Activated naive CD8-positive, alpha-beta T cell treated with anti-CD3 and anti-CD28 coated beads, Interleukin-2, amount 10 ng/mL, durations not matched to agents 7 days and 5 days (primary cell): ENCODE measurements around the gene GDPD5. TPM values are rescaled to one million over a fixed set of nuclear protein-coding genes. Genes with fewer than 3 reads are reported as not detected.

Experiments used
- ATAC-seq: fragments of 150-1000 bp; cut with Tn5 transposase; one replicate; pipeline ENCODE4 v1.10.0; 2021; ENCODE audit warnings: low read depth, moderate library complexity
- POLR2A ChIA-PET: fragments of 350-600 bp; sonication (Branson Sonifier 250); formaldehyde crosslinking; loops from one replicate; lab custom pipeline; 2021; ENCODE audit warnings: antibody characterized with exemption; lab: Charles Lee
- DNase-seq: peaks from one replicate; pipeline ENCODE4 v3.0.0; 2021
- H3K27ac Mint-ChIP-seq: one replicate; pipeline ENCODE4 v1.8.0; 2022; ENCODE audit warnings: mild to moderate bottlenecking, mixed read lengths
- H3K27me3 Mint-ChIP-seq: one replicate; pipeline ENCODE4 v1.8.0; 2022; ENCODE audit warnings: mild to moderate bottlenecking, moderate library complexity, mixed read lengths
- H3K36me3 Mint-ChIP-seq: one replicate; pipeline ENCODE4 v1.8.0; 2021; ENCODE audit warnings: mild to moderate bottlenecking, mixed read lengths
- H3K4me1 Mint-ChIP-seq: one replicate; pipeline ENCODE4 v1.8.0; 2021; ENCODE audit warnings: mixed read lengths
- H3K4me3 Mint-ChIP-seq: one replicate; pipeline ENCODE4 v1.8.0; 2022; ENCODE audit warnings: mild to moderate bottlenecking, moderate library complexity, mixed read lengths
- H3K9me3 Mint-ChIP-seq: one replicate; pipeline ENCODE4 v1.8.0; 2021; ENCODE audit warnings: mixed read lengths
- total RNA-seq, 2 experiments: library from RNA; stranded (reverse); gene quantifications; one replicate each; pipeline ENCODE4 v1.2.3, GENCODE V29; 2021

GDPD5 gene
- total RNA-seq, 2 experiments from 2014 or later: 35.7 to 38.4 TPM

GRCh38 chr11:75510723-75511019 lies 15.1 kb downstream of the GDPD5 start:
- H3K36me3 Mint-ChIP-seq: no peaks in the 10 kb centered on the region
- H3K27me3 Mint-ChIP-seq: peaks cover 2% of the 10 kb centered on the region
- DNase-seq: no peak
- no peak overlapping the region for H3K4me3 Mint-ChIP-seq
- H3K4me1 Mint-ChIP-seq: peaks cover 17% of the 10 kb centered on the region
- no peaks in the 10 kb centered on the region for H3K9me3 Mint-ChIP-seq
- no peak for ATAC-seq
- no peak overlapping the region for H3K27ac Mint-ChIP-seq
- POLR2A ChIA-PET: no interaction called here

- H3K9me3 Mint-ChIP-seq: no peaks in the 10 kb centered on the region
- ATAC-seq (no peak), DNase-seq (no peak)
- H3K27ac Mint-ChIP-seq: no peak overlapping the region
- H3K4me3 Mint-ChIP-seq: no peak overlapping the region
- H3K36me3 Mint-ChIP-seq: no peaks in the 10 kb centered on the region
- POLR2A ChIA-PET: no interaction called here
- peaks cover 15% of the 10 kb centered on the region for H3K4me1 Mint-ChIP-seq
- H3K27me3 Mint-ChIP-seq: peaks cover 2% of the 10 kb centered on the region
Observed at GRCh38 chr11:75510004-75510722, 15.6 kb downstream of the GDPD5 start.

GRCh38 chr11:75509020-75509720 lies 16.6 kb downstream of the GDPD5 start:
- Mint-ChIP-seq H3K4me1 (peaks cover 10% of the 10 kb centered on the region), H3K9me3 (no peaks in the 10 kb centered on the region), H3K27ac (no peak overlapping the region), H3K36me3 (no peaks in the 10 kb centered on the region), H3K4me3 (no peak overlapping the region), H3K27me3 (peaks cover 2% of the 10 kb centered on the region)
- DNase-seq (no peak), ATAC-seq (no peak)
- POLR2A ChIA-PET: no interaction called here

- Mint-ChIP-seq H3K9me3 (no peaks in the 10 kb centered on the region), H3K4me1 (peaks cover 10% of the 10 kb centered on the region), H3K4me3 (peak overlapping the region; percentile 29), H3K27me3 (peaks cover 2% of the 10 kb centered on the region), H3K36me3 (no peaks in the 10 kb centered on the region), H3K27ac (peak overlapping the region; percentile 71)
- POLR2A ChIA-PET: interaction anchor here (0.8 kb wide), 1 partner anchor 10 kb away, joined by 4 read pairs; no protein-coding TSS in a partner anchor
- ATAC-seq (peak; percentile 87), DNase-seq (no peak)
Observed at GRCh38 chr11:75508051-75508561, 17.6 kb downstream of the GDPD5 start.

GRCh38 chr11:75507571-75507970 lies 18.2 kb downstream of the GDPD5 start:
- no peak overlapping the region for H3K4me3 Mint-ChIP-seq
- H3K27ac Mint-ChIP-seq: peak overlapping the region; percentile 71
- POLR2A ChIA-PET: interaction anchor here (0.8 kb wide), 1 partner anchor 10 kb away, joined by 4 read pairs; no protein-coding TSS in a partner anchor
- H3K9me3 Mint-ChIP-seq: no peaks in the 10 kb centered on the region
- peaks cover 2% of the 10 kb centered on the region for H3K27me3 Mint-ChIP-seq
- no peak for ATAC-seq
- peaks cover 10% of the 10 kb centered on the region for H3K4me1 Mint-ChIP-seq
- no peaks in the 10 kb centered on the region for H3K36me3 Mint-ChIP-seq
- no peak for DNase-seq

GRCh38 chr11:75506827-75507226 lies 18.9 kb downstream of the GDPD5 start:
- no peak overlapping the region for H3K4me3 Mint-ChIP-seq
- H3K4me1 Mint-ChIP-seq: peaks cover 12% of the 10 kb centered on the region
- H3K9me3 Mint-ChIP-seq: no peaks in the 10 kb centered on the region
- no peak overlapping the region for H3K27ac Mint-ChIP-seq
- DNase-seq (no peak), ATAC-seq (no peak)
- H3K36me3 Mint-ChIP-seq: no peaks in the 10 kb centered on the region
- H3K27me3 Mint-ChIP-seq: peaks cover 2% of the 10 kb centered on the region
- POLR2A ChIA-PET: no interaction called here

GRCh38 chr11:75505916-75506692 lies 19.6 kb downstream of the GDPD5 start:
- DNase-seq: no peak
- Mint-ChIP-seq H3K9me3 (no peaks in the 10 kb centered on the region), H3K36me3 (no peaks in the 10 kb centered on the region), H3K4me3 (no peak overlapping the region), H3K4me1 (peaks cover 12% of the 10 kb centered on the region), H3K27me3 (peaks cover 2% of the 10 kb centered on the region), H3K27ac (no peak overlapping the region)
- no peak for ATAC-seq
- POLR2A ChIA-PET: no interaction called here

- H3K27me3 Mint-ChIP-seq: no peaks in the 10 kb centered on the region
- H3K36me3 Mint-ChIP-seq: no peaks in the 10 kb centered on the region
- DNase-seq (no peak), ATAC-seq (no peak)
- POLR2A ChIA-PET: interaction anchor here (0.8 kb wide), 1 partner anchor 9 kb away, joined by 3 read pairs; no protein-coding TSS in a partner anchor
- H3K4me3 Mint-ChIP-seq: no peak overlapping the region
- H3K4me1 Mint-ChIP-seq: peaks cover 17% of the 10 kb centered on the region
- H3K9me3 Mint-ChIP-seq: no peaks in the 10 kb centered on the region
- H3K27ac Mint-ChIP-seq: no peak overlapping the region
Observed at GRCh38 chr11:75504501-75504900, 21.2 kb downstream of the GDPD5 start.

GRCh38 chr11:75503531-75504099 lies 22.1 kb downstream of the GDPD5 start:
- H3K4me1 Mint-ChIP-seq: peaks cover 16% of the 10 kb centered on the region
- H3K4me3 Mint-ChIP-seq: no peak overlapping the region
- DNase-seq (no peak), ATAC-seq (no peak)
- H3K27ac Mint-ChIP-seq: no peak overlapping the region
- H3K36me3 Mint-ChIP-seq: no peaks in the 10 kb centered on the region
- no peaks in the 10 kb centered on the region for H3K9me3 Mint-ChIP-seq
- H3K27me3 Mint-ChIP-seq: no peaks in the 10 kb centered on the region
- POLR2A ChIA-PET: no interaction called here

- no peak for ATAC-seq
- Mint-ChIP-seq H3K4me3 (no peak overlapping the region), H3K4me1 (peaks cover 6% of the 10 kb centered on the region), H3K27ac (no peak overlapping the region), H3K9me3 (no peaks in the 10 kb centered on the region), H3K27me3 (no peaks in the 10 kb centered on the region), H3K36me3 (no peaks in the 10 kb centered on the region)
- POLR2A ChIA-PET: interaction anchor here (0.8 to 0.9 kb wide), 2 partner anchors 26 to 261 kb away, joined by 3 read pairs; no protein-coding TSS in a partner anchor
- DNase-seq: no peak
Observed at GRCh38 chr11:75502138-75502537, 23.6 kb downstream of the GDPD5 start.

GRCh38 chr11:75500742-75501141 lies 25.0 kb downstream of the GDPD5 start:
- DNase-seq: no peak
- H3K27ac Mint-ChIP-seq: no peak overlapping the region
- no peaks in the 10 kb centered on the region for H3K9me3 Mint-ChIP-seq
- no peaks in the 10 kb centered on the region for H3K36me3 Mint-ChIP-seq
- no peaks in the 10 kb centered on the region for H3K27me3 Mint-ChIP-seq
- no peak for ATAC-seq
- POLR2A ChIA-PET: no interaction called here
- H3K4me1 Mint-ChIP-seq: peaks cover 6% of the 10 kb centered on the region
- H3K4me3 Mint-ChIP-seq: no peak overlapping the region

GRCh38 chr11:75499423-75500190 lies 26.1 kb downstream of the GDPD5 start:
- Mint-ChIP-seq H3K4me1 (peaks cover 6% of the 10 kb centered on the region), H3K4me3 (no peak overlapping the region), H3K36me3 (no peaks in the 10 kb centered on the region), H3K9me3 (no peaks in the 10 kb centered on the region), H3K27ac (no peak overlapping the region), H3K27me3 (no peaks in the 10 kb centered on the region)
- POLR2A ChIA-PET: interaction anchor here (0.5 kb wide), 1 partner anchor 26 kb away, joined by 3 read pairs; the partner anchor contains the start of gene GDPD5
- DNase-seq (no peak), ATAC-seq (no peak)
